ENCODE data around the gene A3GALT2.

The A3GALT2 gene

DNA sequence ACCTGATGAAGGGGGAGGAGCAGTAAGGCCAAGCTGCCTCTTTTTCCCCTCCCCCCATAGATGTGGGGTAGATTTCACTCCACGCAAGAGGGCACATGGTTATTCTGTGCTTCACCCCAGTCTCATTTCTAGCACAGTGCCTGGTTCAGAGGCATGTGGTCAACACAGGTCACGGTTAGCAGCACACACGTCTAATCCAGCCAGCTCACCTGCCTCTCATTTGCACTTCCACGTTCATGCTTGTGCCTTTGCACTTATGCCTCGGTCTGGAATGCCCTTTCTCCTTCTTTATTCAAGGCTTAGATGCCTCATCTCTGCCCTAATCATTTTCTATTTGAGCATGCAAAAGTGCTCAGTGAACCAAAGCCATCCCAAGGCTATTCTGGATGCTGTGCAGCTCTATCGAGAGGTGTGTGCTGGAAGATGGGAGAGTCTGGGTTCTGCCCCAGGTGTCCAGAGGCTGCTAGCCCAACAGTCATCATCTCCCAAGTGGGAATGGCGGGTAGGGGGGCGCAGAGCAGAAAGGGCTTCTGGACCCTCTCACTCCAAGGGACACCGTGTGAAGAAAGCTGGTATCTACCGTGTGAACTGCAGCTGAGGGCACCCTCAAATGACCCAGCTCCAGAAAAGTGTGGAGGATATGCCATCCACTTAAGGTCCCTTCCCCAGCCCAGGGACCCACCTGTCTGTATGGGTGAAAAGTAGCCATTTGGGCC, 2.1 kb upstream of the A3GALT2 start:
- Histone ChIP-seq H3K4me3 (ENCODE audit: extremely low read depth, insufficient read depth, low read length, poor library complexity, severe bottlenecking) (no peak overlapping the region), H3K9me3 (ENCODE audit: control insufficient read depth, low read length) (no peaks in the 10 kb centered on the region), H3K4me1 (ENCODE audit: control insufficient read depth, insufficient read depth, low read length, poor library complexity, severe bottlenecking) (no peaks in the 10 kb centered on the region), H3K27ac (ENCODE audit: low read depth, low read length, severe bottlenecking) (no peak overlapping the region), H3K36me3 (ENCODE audit: control insufficient read depth, insufficient read depth, low read length) (peaks cover 59% of the 10 kb centered on the region)
- 97 to 99% methylated on average over 8 of the region's 10 CpGs for WGBS, 2 experiments (ENCODE audit: insufficient coverage in 2 of 2)

DNA sequence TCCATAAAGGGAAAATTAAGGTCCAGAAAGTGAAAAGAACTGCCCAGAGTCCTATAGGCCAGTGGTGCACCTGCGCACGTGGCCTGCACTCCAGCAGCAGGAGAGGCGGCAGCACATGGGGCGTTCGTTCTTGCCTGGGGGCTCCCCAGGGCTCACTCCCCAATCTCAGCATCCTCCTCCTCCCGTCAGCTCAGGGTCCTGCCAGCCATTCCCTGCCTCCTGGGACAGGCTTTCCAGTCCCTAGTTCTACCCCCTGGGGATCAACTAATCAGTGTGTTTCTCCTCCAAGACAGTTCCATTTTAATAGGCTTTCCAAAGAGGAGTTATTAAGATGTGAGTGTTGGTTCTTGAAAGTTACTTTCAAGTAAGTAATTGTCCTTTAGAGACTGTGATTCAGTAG, 1.2 kb upstream of the A3GALT2 start:
- no peaks in the 10 kb centered on the region for H3K9me3 ChIP-seq (ENCODE audit: control insufficient read depth, low read length)
- H3K36me3 ChIP-seq (ENCODE audit: control insufficient read depth, insufficient read depth, low read length): peaks cover 50% of the 10 kb centered on the region
- H3K4me1 ChIP-seq (ENCODE audit: control insufficient read depth, insufficient read depth, low read length, poor library complexity, severe bottlenecking): no peaks in the 10 kb centered on the region
- 86 to 95% methylated on average over 1 to 4 of the region's 6 CpGs for WGBS, 2 experiments (ENCODE audit: insufficient coverage in 2 of 2)
- H3K4me3 ChIP-seq (ENCODE audit: extremely low read depth, insufficient read depth, low read length, poor library complexity, severe bottlenecking): no peak overlapping the region
- H3K27ac ChIP-seq (ENCODE audit: low read depth, low read length, severe bottlenecking): no peak overlapping the region

GRCh38 chr1:33321178-33321577, 280 bp upstream of the A3GALT2 start:
- H3K36me3 ChIP-seq (ENCODE audit: control insufficient read depth, insufficient read depth, low read length): peaks cover 40% of the 10 kb centered on the region
- no peaks in the 10 kb centered on the region for H3K9me3 ChIP-seq (ENCODE audit: control insufficient read depth, low read length)
- peak overlapping the region; percentile 10 for H3K27ac ChIP-seq (ENCODE audit: low read depth, low read length, severe bottlenecking)
- 96 to 100% methylated on average over 1 to 4 of the region's 5 CpGs for WGBS, 2 experiments (ENCODE audit: insufficient coverage in 2 of 2)
- no peak overlapping the region for H3K4me3 ChIP-seq (ENCODE audit: extremely low read depth, insufficient read depth, low read length, poor library complexity, severe bottlenecking)
- peaks cover 3% of the 10 kb centered on the region for H3K4me1 ChIP-seq (ENCODE audit: control insufficient read depth, insufficient read depth, low read length, poor library complexity, severe bottlenecking)

GRCh38 chr1:33319949-33320618, 814 bp downstream of the A3GALT2 start:
- H3K9me3 ChIP-seq (ENCODE audit: control insufficient read depth, low read length): no peaks in the 10 kb centered on the region
- H3K4me3 ChIP-seq (ENCODE audit: extremely low read depth, insufficient read depth, low read length, poor library complexity, severe bottlenecking): no peak overlapping the region
- H3K27ac ChIP-seq (ENCODE audit: low read depth, low read length, severe bottlenecking): no peak overlapping the region
- peaks cover 7% of the 10 kb centered on the region for H3K4me1 ChIP-seq (ENCODE audit: control insufficient read depth, insufficient read depth, low read length, poor library complexity, severe bottlenecking)
- H3K36me3 ChIP-seq (ENCODE audit: control insufficient read depth, insufficient read depth, low read length): peaks cover 30% of the 10 kb centered on the region
- 89 to 90% methylated on average over 3 to 6 of the region's 12 CpGs for WGBS, 2 experiments (ENCODE audit: insufficient coverage in 2 of 2)

DNA sequence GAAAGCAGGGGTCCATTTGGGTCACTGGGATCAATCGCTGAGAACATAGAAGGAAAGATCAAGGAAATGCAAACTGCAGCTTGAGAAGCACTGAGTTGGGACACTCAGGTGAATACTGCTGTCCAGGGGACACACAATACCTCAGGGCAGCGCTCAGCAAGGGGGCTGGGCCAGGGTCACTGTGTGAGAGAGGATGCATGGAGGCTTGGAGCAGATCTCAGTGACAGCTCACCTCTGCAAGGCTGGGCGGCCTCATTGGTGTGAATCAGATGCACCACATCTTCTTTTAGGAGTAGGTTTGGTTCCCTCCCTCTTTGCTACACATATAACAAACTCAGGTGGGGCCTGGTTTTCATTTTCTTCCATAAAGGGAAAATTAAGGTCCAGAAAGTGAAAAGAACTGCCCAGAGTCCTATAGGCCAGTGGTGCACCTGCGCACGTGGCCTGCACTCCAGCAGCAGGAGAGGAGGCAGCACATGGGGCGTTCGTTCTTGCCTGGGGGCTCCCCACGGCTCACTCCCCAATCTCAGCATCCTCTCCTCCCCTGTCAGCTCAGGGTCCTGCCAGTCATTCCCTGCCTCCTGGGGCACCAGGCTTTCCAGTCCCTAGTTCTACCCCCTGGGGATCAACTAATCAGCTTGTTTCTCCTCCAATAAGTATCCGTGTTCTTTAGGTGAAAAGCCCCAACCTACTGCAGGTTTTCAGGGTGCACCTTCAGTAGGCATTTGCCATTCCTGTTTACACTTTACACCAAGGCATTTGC, 1.5 kb downstream of the A3GALT2 start:
- WGBS, 2 experiments (ENCODE audit: insufficient coverage in 2 of 2): 86 to 95% methylated on average over 6 to 8 of the region's 9 CpGs
- Histone ChIP-seq H3K36me3 (ENCODE audit: control insufficient read depth, insufficient read depth, low read length) (peaks cover 22% of the 10 kb centered on the region), H3K4me1 (ENCODE audit: control insufficient read depth, insufficient read depth, low read length, poor library complexity, severe bottlenecking) (peaks cover 7% of the 10 kb centered on the region), H3K9me3 (ENCODE audit: control insufficient read depth, low read length) (no peaks in the 10 kb centered on the region), H3K4me3 (ENCODE audit: extremely low read depth, insufficient read depth, low read length, poor library complexity, severe bottlenecking) (no peak overlapping the region), H3K27ac (ENCODE audit: low read depth, low read length, severe bottlenecking) (no peak overlapping the region)

DNA sequence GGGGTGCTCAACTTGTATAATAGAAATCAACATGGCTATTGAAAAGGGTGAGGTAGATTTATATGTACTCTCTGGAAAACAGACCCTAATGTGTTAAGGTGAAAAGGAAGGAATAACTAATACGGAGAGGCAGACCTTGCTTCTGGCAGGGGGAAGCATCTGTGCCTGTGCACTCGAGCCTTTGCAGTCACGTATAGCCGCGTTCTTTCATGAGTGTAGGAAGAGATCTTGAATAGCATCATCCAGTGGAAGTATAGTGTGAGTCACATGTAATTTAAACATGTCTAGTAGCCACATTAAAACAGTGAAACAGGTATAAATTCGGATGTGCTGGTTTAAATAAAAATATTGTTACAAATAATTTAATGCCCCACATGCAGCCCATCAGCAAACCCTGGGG, 3.0 kb downstream of the A3GALT2 start:
- 68 to 89% methylated on average over 2 to 5 of the region's 6 CpGs for WGBS, 2 experiments (ENCODE audit: insufficient coverage in 2 of 2)
- Histone ChIP-seq H3K9me3 (ENCODE audit: control insufficient read depth, low read length) (no peaks in the 10 kb centered on the region), H3K36me3 (ENCODE audit: control insufficient read depth, insufficient read depth, low read length) (peaks cover 8% of the 10 kb centered on the region), H3K27ac (ENCODE audit: low read depth, low read length, severe bottlenecking) (no peak overlapping the region), H3K4me1 (ENCODE audit: control insufficient read depth, insufficient read depth, low read length, poor library complexity, severe bottlenecking) (peaks cover 7% of the 10 kb centered on the region), H3K4me3 (ENCODE audit: extremely low read depth, insufficient read depth, low read length, poor library complexity, severe bottlenecking) (no peak overlapping the region)

DNA sequence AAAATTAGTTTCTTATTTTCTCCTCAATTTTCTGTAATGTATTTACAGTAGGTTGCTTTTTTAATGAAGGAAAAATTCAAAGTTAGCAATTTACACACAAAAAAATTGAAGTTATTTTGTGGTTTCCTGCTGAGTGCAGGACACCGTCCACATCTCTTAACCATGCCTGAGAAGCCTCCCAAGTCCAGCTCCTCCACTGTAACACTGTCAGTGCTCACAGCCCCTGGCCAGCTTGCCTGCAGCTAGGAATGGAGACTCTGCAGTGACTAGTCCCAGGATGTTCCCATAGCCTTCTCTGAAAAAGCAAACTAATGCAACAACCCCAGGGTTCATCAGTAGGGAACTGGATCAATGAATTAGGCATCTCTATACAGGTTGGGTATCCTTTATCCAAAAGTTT, 3.5 kb downstream of the A3GALT2 start:
- Histone ChIP-seq H3K36me3 (ENCODE audit: control insufficient read depth, insufficient read depth, low read length) (peaks cover 2% of the 10 kb centered on the region), H3K27ac (ENCODE audit: low read depth, low read length, severe bottlenecking) (no peak overlapping the region), H3K4me3 (ENCODE audit: extremely low read depth, insufficient read depth, low read length, poor library complexity, severe bottlenecking) (no peak overlapping the region), H3K9me3 (ENCODE audit: control insufficient read depth, low read length) (no peaks in the 10 kb centered on the region), H3K4me1 (ENCODE audit: control insufficient read depth, insufficient read depth, low read length, poor library complexity, severe bottlenecking) (peaks cover 7% of the 10 kb centered on the region)
- WGBS, 2 experiments (ENCODE audit: insufficient coverage in 2 of 2): 86% methylated on average over 1 of the region's 1 CpG; no CpG with 5 or more reads in 1 of the 2 experiments

GRCh38 chr1:33316601-33317000, 4.3 kb downstream of the A3GALT2 start:
- WGBS, 2 experiments (ENCODE audit: insufficient coverage in 2 of 2): 93 to 94% methylated on average over 2 of the region's 2 CpGs
- Histone ChIP-seq H3K4me1 (ENCODE audit: control insufficient read depth, insufficient read depth, low read length, poor library complexity, severe bottlenecking) (peaks cover 7% of the 10 kb centered on the region), H3K4me3 (ENCODE audit: extremely low read depth, insufficient read depth, low read length, poor library complexity, severe bottlenecking) (no peak overlapping the region), H3K9me3 (ENCODE audit: control insufficient read depth, low read length) (no peaks in the 10 kb centered on the region), H3K27ac (ENCODE audit: low read depth, low read length, severe bottlenecking) (no peak overlapping the region), H3K36me3 (ENCODE audit: control insufficient read depth, insufficient read depth, low read length) (no peaks in the 10 kb centered on the region)

- Histone ChIP-seq H3K27ac (ENCODE audit: low read depth, low read length, severe bottlenecking) (no peak overlapping the region), H3K36me3 (ENCODE audit: control insufficient read depth, insufficient read depth, low read length) (no peaks in the 10 kb centered on the region), H3K9me3 (ENCODE audit: control insufficient read depth, low read length) (no peaks in the 10 kb centered on the region), H3K4me1 (ENCODE audit: control insufficient read depth, insufficient read depth, low read length, poor library complexity, severe bottlenecking) (peaks cover 7% of the 10 kb centered on the region), H3K4me3 (ENCODE audit: extremely low read depth, insufficient read depth, low read length, poor library complexity, severe bottlenecking) (no peak overlapping the region)
- 88 to 92% methylated on average over 7 of the region's 9 CpGs for WGBS, 2 experiments (ENCODE audit: insufficient coverage in 2 of 2)
These were observed 6.5 kb downstream of the A3GALT2 start for GRCh38 chr1:33314416-33314815.

GRCh38 chr1:33312413-33312749, 8.5 kb downstream of the A3GALT2 start:
- WGBS, 2 experiments (ENCODE audit: insufficient coverage in 2 of 2): 57 to 75% methylated on average over 4 to 5 of the region's 5 CpGs
- Histone ChIP-seq H3K4me3 (ENCODE audit: extremely low read depth, insufficient read depth, low read length, poor library complexity, severe bottlenecking) (no peak overlapping the region), H3K36me3 (ENCODE audit: control insufficient read depth, insufficient read depth, low read length) (no peaks in the 10 kb centered on the region)

More at GRCh38 chr1:33312413-33312749, 8.5 kb downstream of the A3GALT2 start:
- Histone ChIP-seq H3K27ac (ENCODE audit: low read depth, low read length, severe bottlenecking) (no peak overlapping the region), H3K4me1 (ENCODE audit: control insufficient read depth, insufficient read depth, low read length, poor library complexity, severe bottlenecking) (peaks cover 7% of the 10 kb centered on the region), H3K9me3 (ENCODE audit: control insufficient read depth, low read length) (no peaks in the 10 kb centered on the region)
